Aorta (tissue), 5 donors: ENCODE results near the gene SPDYE4. TPM values are rescaled to one million over a fixed set of nuclear protein-coding genes. Genes with fewer than 3 reads are reported as not detected.

Source experiments
- ATAC-seq: fragments of 200-7000 bp; cut with Tn5 transposase; one replicate; pipeline ENCODE4 v1.9.1; 2022; ENCODE audit warnings: moderate library complexity; ENCODE audit not compliant: low FRiP score
- DNase-seq, 2 donors: peaks; one replicate each; pipeline ENCODE4 v3.0.0-alpha.2; 2020
- H3K27ac ChIP-seq, 2 donors: one replicate each; pipeline ENCODE4 v1.5.1; 2013; ENCODE audit warnings: low read length in 2 of 2, mild to moderate bottlenecking in 2 of 2, moderate library complexity in 2 of 2, control low read depth in 1 of 2, inconsistent platforms in 1 of 2, low read depth in 1 of 2
- H3K27me3 ChIP-seq, 2 donors: one replicate each; pipeline ENCODE4 v1.6.1; 2013; ENCODE audit warnings: control low read depth in 1 of 2, low read length in 1 of 2, mild to moderate bottlenecking in 1 of 2, moderate library complexity in 1 of 2; ENCODE audit not compliant: insufficient read depth in 2 of 2, control insufficient read depth in 1 of 2
- H3K36me3 ChIP-seq, 2 donors: one replicate each; pipeline ENCODE4 v1.6.1; 2013; ENCODE audit warnings: control low read depth in 1 of 2, low read length in 1 of 2, mild to moderate bottlenecking in 1 of 2; ENCODE audit not compliant: insufficient read depth in 2 of 2, control insufficient read depth in 1 of 2
- H3K4me1 ChIP-seq, 2 donors: one replicate each; pipeline ENCODE4 v1.6.1; 2013; ENCODE audit warnings: low read length in 2 of 2, control low read depth in 1 of 2, mild to moderate bottlenecking in 1 of 2, moderate library complexity in 1 of 2; ENCODE audit not compliant: insufficient read depth in 2 of 2, control insufficient read depth in 1 of 2
- H3K4me3 ChIP-seq, 2 donors: one replicate each; pipeline ENCODE4 v1.5.1; 2013; ENCODE audit warnings: low read length in 2 of 2, control low read depth in 1 of 2, mild to moderate bottlenecking in 1 of 2
- H3K9me3 ChIP-seq: one replicate; pipeline ENCODE4 v1.6.1; 2013; ENCODE audit warnings: mild to moderate bottlenecking, low read length; ENCODE audit not compliant: control insufficient read depth
- WGBS, 2 donors: extraction: QIAGEN DNeasy Blood & Tissue Kit; methylation state at CpG; one replicate each; pipeline ENCODE4 v1.1.7; 2013; 5-methylcytosine and 5-hydroxymethylcytosine counted together
- intact Hi-C, 2 donors: fragments of 100-400 bp; cut with DNase I; formaldehyde crosslinking; loops; one replicate each; pipeline versions ENCODE4 v1.14.2 to v1.15.0; 2022
- polyA plus RNA-seq, 2 donors: library from polyadenylated mRNA; stranded (reverse); fragments of 200-250 nt; gene quantifications; one replicate each; pipeline ENCODE4 v1.2.3, GENCODE V29; 2013
- total RNA-seq, 2 donors: library from RNA; stranded (reverse); fragmentation: NEBNext Ultra II Directional; extraction: Animal tissue kit (Norgen Biotek cat#: 25700); gene quantifications; one replicate each; pipeline ENCODE4 v1.2.1, GENCODE V29; 2021
- donor health status: healthy with polysubstance abuse.
- donor health status: Bipolar disorder and iron deficiency.
- donor health status: DM: no; HTN: no; CAD: no.
- donor health status: DM: no; HTN: no; CAD: no.
- donor health status: DM: yes; HTN: yes; CAD: no.

Gene SPDYE4
- total and polyA plus RNA-seq, 4 donors: not detected

GRCh38 chr17:8747742-8748141, 10.6 kb downstream of the SPDYE4 start:
- DNase-seq: no peak
- H3K27ac ChIP-seq: no peak overlapping the region
- H3K4me1 ChIP-seq: no peaks in the 10 kb centered on the region
- H3K4me3 ChIP-seq: no peak overlapping the region
- ATAC-seq: no peak
- intact Hi-C loops: loop anchor here (5.0 kb wide), 2 partner anchors 115 to 120 kb away; partner anchors contain the start of gene MYH10 (in 1 of the 2)
- H3K27me3 ChIP-seq: no peaks in the 10 kb centered on the region
- 86 to 93% methylated on average over 3 of the region's 3 CpGs for WGBS, 2 donors
- no peaks in the 10 kb centered on the region for H3K9me3 ChIP-seq
- H3K36me3 ChIP-seq: no peaks in the 10 kb centered on the region

GRCh38 chr17:8746501-8747236, 11.7 kb downstream of the SPDYE4 start:
- Histone ChIP-seq H3K4me3 (peak overlapping the region; percentile 21 to 80), H3K27ac (peak overlapping the region in 1 of 2 donors; percentile 86)

GRCh38 chr17:8745586-8746500, 12.5 kb downstream of the SPDYE4 start:
- H3K4me3 ChIP-seq: peak overlapping the region; percentile 21 to 80
- H3K9me3 ChIP-seq: no peaks in the 10 kb centered on the region
- H3K27ac ChIP-seq: peak overlapping the region; percentile 67 to 93
- DNase-seq (peak; percentile 89 to 96), ATAC-seq (peak; percentile 93)
- no peaks in the 10 kb centered on the region for H3K36me3 ChIP-seq
- H3K4me1 ChIP-seq: no peaks in the 10 kb centered on the region
- H3K27me3 ChIP-seq: no peaks in the 10 kb centered on the region
- intact Hi-C loops: loop anchor here (2.0 to 5.0 kb wide), 3 partner anchors 47 to 119 kb away; partner anchors contain the start of gene MYH10 (in 1 of the 2)
- 0 to 1% methylated on average over 48 to 70 of the region's 70 CpGs for WGBS, 2 donors

More at GRCh38 chr17:8746501-8747236, 11.7 kb downstream of the SPDYE4 start:
- no peak for ATAC-seq
- no peaks in the 10 kb centered on the region for H3K27me3 ChIP-seq
- H3K36me3 ChIP-seq: no peaks in the 10 kb centered on the region
- DNase-seq: no peak
- H3K4me1 ChIP-seq: no peaks in the 10 kb centered on the region
- H3K9me3 ChIP-seq: no peaks in the 10 kb centered on the region
- 11 to 13% methylated on average over 9 of the region's 9 CpGs for WGBS, 2 donors
- intact Hi-C loops: loop anchor here (5.0 kb wide), 2 partner anchors 114 to 119 kb away; partner anchors contain the start of gene MYH10 (in 1 of the 2)

GRCh38 chr17:8744086-8744785, 14.1 kb downstream of the SPDYE4 start:
- Histone ChIP-seq H3K27ac (peak overlapping the region in 1 of 2 donors; percentile 85), H3K4me1 (no peaks in the 10 kb centered on the region), H3K27me3 (no peaks in the 10 kb centered on the region), H3K36me3 (no peaks in the 10 kb centered on the region), H3K4me3 (no peak overlapping the region), H3K9me3 (no peaks in the 10 kb centered on the region)
- no peak for DNase-seq
- 46% methylated on average over 15 of the region's 15 CpGs for WGBS, 2 donors
- no peak for ATAC-seq
- intact Hi-C loops: loop anchor here (2.0 to 5.0 kb wide), 3 partner anchors 37 to 127 kb away; no protein-coding TSS in a partner anchor

- no peaks in the 10 kb centered on the region for H3K4me1 ChIP-seq
- no peak overlapping the region for H3K27ac ChIP-seq
- H3K4me3 ChIP-seq: no peak overlapping the region
- WGBS, 2 donors: 71% methylated on average over 8 of the region's 8 CpGs
- no peak for ATAC-seq
- H3K27me3 ChIP-seq: no peaks in the 10 kb centered on the region
- intact Hi-C loops: loop anchor here in 1 of 2 donors (5.0 kb wide), 2 partner anchors 36 to 126 kb away; no protein-coding TSS in a partner anchor
- no peaks in the 10 kb centered on the region for H3K36me3 ChIP-seq
- no peak for DNase-seq
- H3K9me3 ChIP-seq: no peaks in the 10 kb centered on the region
Measured at GRCh38 chr17:8742819-8743218, 15.5 kb downstream of the SPDYE4 start.

- no peaks in the 10 kb centered on the region for H3K4me1 ChIP-seq
- intact Hi-C loops: loop anchor here in 1 of 2 donors (5.0 kb wide), 2 partner anchors 35 to 125 kb away; no protein-coding TSS in a partner anchor
Measured at GRCh38 chr17:8742274-8742673, 16.1 kb downstream of the SPDYE4 start.

GRCh38 chr17:8741771-8742170, 16.6 kb downstream of the SPDYE4 start:
- Histone ChIP-seq H3K36me3 (no peaks in the 10 kb centered on the region), H3K4me3 (no peak overlapping the region), H3K4me1 (no peaks in the 10 kb centered on the region), H3K27me3 (no peaks in the 10 kb centered on the region), H3K27ac (no peak overlapping the region), H3K9me3 (no peaks in the 10 kb centered on the region)
- DNase-seq: no peak
- 66 to 70% methylated on average over 4 of the region's 4 CpGs for WGBS, 2 donors
- ATAC-seq: no peak
- intact Hi-C loops: loop anchor here in 1 of 2 donors (5.0 kb wide), 2 partner anchors 34 to 124 kb away; no protein-coding TSS in a partner anchor

More at GRCh38 chr17:8742274-8742673, 16.1 kb downstream of the SPDYE4 start:
- H3K9me3 ChIP-seq: no peaks in the 10 kb centered on the region
- H3K4me3 ChIP-seq: no peak overlapping the region
- ATAC-seq: no peak
- 93 to 100% methylated on average over 4 to 5 of the region's 5 CpGs for WGBS, 2 donors
- no peaks in the 10 kb centered on the region for H3K27me3 ChIP-seq
- no peak for DNase-seq
- H3K36me3 ChIP-seq: no peaks in the 10 kb centered on the region
- no peak overlapping the region for H3K27ac ChIP-seq

- WGBS, 2 donors: 92 to 94% methylated on average over 17 of the region's 17 CpGs
- no peak for ATAC-seq
- intact Hi-C loops: loop anchor here in 1 of 2 donors (5.0 kb wide), 2 partner anchors 34 to 124 kb away; no protein-coding TSS in a partner anchor
- Histone ChIP-seq H3K27ac (no peak overlapping the region), H3K27me3 (no peaks in the 10 kb centered on the region), H3K4me1 (no peaks in the 10 kb centered on the region), H3K4me3 (no peak overlapping the region), H3K9me3 (no peaks in the 10 kb centered on the region), H3K36me3 (no peaks in the 10 kb centered on the region)
- no peak for DNase-seq
Measured at GRCh38 chr17:8741366-8741765, 17.0 kb downstream of the SPDYE4 start.
